Right lobe of liver (tissue), 4 donors: ENCODE measurements around the gene NEIL3.

Experiments used
- POLR2A ChIP-seq: fragments of 450-650 bp; IDR thresholded peaks from one replicate; pipeline ENCODE4 v1.6.1; 2017; ENCODE audit warnings: antibody characterized with exemption, mild to moderate bottlenecking
- TF ChIP-seq, protein P1 (sequence below), 4 donors: fragments of 200-600 bp in 3 of 4; fragments of 450-650 bp in 1 of 4; IDR thresholded peaks; one replicate each; pipeline versions ENCODE4 v1.5.1 to v1.8.0; 2016 to 2022; ENCODE audit warnings: antibody characterized with exemption in 4 of 4, mild to moderate bottlenecking in 2 of 4
- donor health status: DM: no; HTN: no; CAD: no.
- donor health status: DM: no; HTN: no; CAD: no.
- donor health status: DM: no; HTN: yes; CAD: no.

DNA sequence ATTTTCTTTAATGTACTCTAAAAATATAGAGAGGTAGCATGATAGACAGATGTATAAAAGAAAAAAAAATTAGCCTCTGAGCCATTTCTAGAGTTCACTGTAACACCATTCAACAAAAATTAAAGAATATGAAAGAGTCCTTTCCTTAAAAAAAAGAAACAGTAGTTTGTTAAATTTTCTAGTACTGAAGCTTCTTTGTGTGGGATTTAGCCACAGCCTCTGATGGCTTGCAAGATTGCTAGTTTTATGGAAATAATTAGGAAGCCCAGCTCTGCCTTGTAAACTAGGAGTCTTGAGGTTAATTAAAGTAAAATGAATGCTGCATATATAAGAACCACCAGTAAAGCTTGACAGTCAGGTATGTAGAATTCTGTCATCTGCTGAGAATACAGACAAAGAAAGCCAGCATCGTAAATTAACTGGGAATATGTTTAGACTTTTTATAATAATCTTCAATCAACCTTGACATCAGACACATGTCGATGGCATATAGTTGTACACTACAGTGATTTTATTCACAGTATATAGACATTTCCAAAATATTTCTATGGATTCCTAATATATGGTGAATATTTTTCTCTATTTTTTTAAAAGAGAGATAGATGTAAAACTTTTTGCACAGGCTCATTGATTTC, 44.8 kb upstream of the NEIL3 start:
- TF ChIP-seq, protein P1, sequence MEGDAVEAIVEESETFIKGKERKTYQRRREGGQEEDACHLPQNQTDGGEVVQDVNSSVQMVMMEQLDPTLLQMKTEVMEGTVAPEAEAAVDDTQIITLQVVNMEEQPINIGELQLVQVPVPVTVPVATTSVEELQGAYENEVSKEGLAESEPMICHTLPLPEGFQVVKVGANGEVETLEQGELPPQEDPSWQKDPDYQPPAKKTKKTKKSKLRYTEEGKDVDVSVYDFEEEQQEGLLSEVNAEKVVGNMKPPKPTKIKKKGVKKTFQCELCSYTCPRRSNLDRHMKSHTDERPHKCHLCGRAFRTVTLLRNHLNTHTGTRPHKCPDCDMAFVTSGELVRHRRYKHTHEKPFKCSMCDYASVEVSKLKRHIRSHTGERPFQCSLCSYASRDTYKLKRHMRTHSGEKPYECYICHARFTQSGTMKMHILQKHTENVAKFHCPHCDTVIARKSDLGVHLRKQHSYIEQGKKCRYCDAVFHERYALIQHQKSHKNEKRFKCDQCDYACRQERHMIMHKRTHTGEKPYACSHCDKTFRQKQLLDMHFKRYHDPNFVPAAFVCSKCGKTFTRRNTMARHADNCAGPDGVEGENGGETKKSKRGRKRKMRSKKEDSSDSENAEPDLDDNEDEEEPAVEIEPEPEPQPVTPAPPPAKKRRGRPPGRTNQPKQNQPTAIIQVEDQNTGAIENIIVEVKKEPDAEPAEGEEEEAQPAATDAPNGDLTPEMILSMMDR (IDR thresholded peaks at IDR 0.05), result no peak
- no peak for TF ChIP-seq POLR2A
